Testis (tissue), 3 donors: ENCODE data around the gene HAPLN1. TPM values are rescaled to one million over a fixed set of nuclear protein-coding genes. Genes with fewer than 3 reads are reported as not detected.

Source experiments
- DNase-seq: peaks from one replicate; pipeline ENCODE4 v3.0.0-alpha.2; 2019
- H3K27ac ChIP-seq, 2 donors: fragments of 200-600 bp; sonication (generic); one replicate each; pipeline ENCODE4 v1.5.1; 2019
- H3K27me3 ChIP-seq: fragments of 200-600 bp; sonication (generic); one replicate; pipeline ENCODE4 v1.5.1; 2019
- H3K36me3 ChIP-seq: fragments of 200-600 bp; sonication (generic); one replicate; pipeline ENCODE4 v1.5.1; 2017; ENCODE audit warnings: low read depth; ENCODE audit errors: missing control alignments
- H3K4me1 ChIP-seq: fragments of 200-600 bp; sonication (generic); one replicate; pipeline ENCODE4 v1.5.1; 2019
- H3K4me3 ChIP-seq, 2 donors: fragments of 200-600 bp; sonication (generic); one replicate each; pipeline ENCODE4 v1.5.1; 2017 to 2019
- H3K9me3 ChIP-seq: fragments of 200-600 bp; sonication (generic); one replicate; pipeline ENCODE4 v1.5.1; 2017
- CTCF ChIP-seq, 3 experiments: fragments of 450-650 bp in 2 of 3; fragments of 200-600 bp in 1 of 3; sonication (generic) in 1 of 3; IDR thresholded peaks; one replicate each; pipeline ENCODE4 v1.5.1; 2016 to 2019; ENCODE audit warnings: antibody characterized with exemption in 3 of 3, mild to moderate bottlenecking in 2 of 3, moderate library complexity in 1 of 3
- POLR2A ChIP-seq: fragments of 450-650 bp; IDR thresholded peaks from one replicate; pipeline ENCODE4 v1.6.1; 2017; ENCODE audit warnings: antibody characterized with exemption, mild to moderate bottlenecking, moderate library complexity
- WGBS, 2 donors: methylation state at CpG; one replicate each; pipeline ENCODE4 v1.1.5; 2018; 5-methylcytosine and 5-hydroxymethylcytosine counted together
- intact Hi-C: fragments of 100-400 bp; cut with DNase I; formaldehyde crosslinking; loops from one replicate; pipeline ENCODE4 v1.15.1; 2023; ENCODE audit warnings: low total_unique reads
- polyA plus RNA-seq: library from polyadenylated mRNA; stranded (reverse); fragments of 350-450 nt; fragmentation: Illumina TruSeq; extraction: RNeasy Lipid Tissue Mini Kit (QIAGEN cat#74804); gene quantifications from one replicate; pipeline ENCODE4 v1.2.3, GENCODE V29; 2014; ENCODE audit warnings: low read depth, low replicate concordance; ENCODE audit not compliant: insufficient read depth
- total RNA-seq, 2 donors: library from RNA; depleted of rRNA; stranded (reverse); fragments of >200 nt; gene quantifications; one replicate each; pipeline ENCODE4 v1.2.3, GENCODE V29; 2016

The HAPLN1 gene
- total and polyA plus RNA-seq, 3 donors from 2014 or later = not detected

GRCh38 chr5:83645936-83646335 lies 74.7 kb downstream of the HAPLN1 start:
- Histone ChIP-seq H3K27me3 (no peaks in the 10 kb centered on the region), H3K9me3 (no peaks in the 10 kb centered on the region)

GRCh38 chr5:83644301-83644700 lies 76.4 kb downstream of the HAPLN1 start:
- 91 to 93% methylated on average over 14 of the region's 14 CpGs for WGBS, 2 donors
- Histone ChIP-seq H3K27me3 (no peaks in the 10 kb centered on the region), H3K27ac (no peak overlapping the region), H3K9me3 (no peaks in the 10 kb centered on the region), H3K4me3 (no peak overlapping the region), H3K4me1 (no peaks in the 10 kb centered on the region), H3K36me3 (no peaks in the 10 kb centered on the region)
- TF ChIP-seq CTCF (IDR thresholded peaks at IDR 0.05) (no peak), POLR2A (no peak)
- intact Hi-C loops = no loop called here
- DNase-seq = no peak

More at GRCh38 chr5:83645936-83646335, 74.7 kb downstream of the HAPLN1 start:
- 89 to 91% methylated on average over 1 of the region's 1 CpG for WGBS, 2 donors
- TF ChIP-seq CTCF (IDR thresholded peaks at IDR 0.05) (no peak), POLR2A (no peak)
- DNase-seq = no peak
- Histone ChIP-seq H3K36me3 (no peaks in the 10 kb centered on the region), H3K4me3 (no peak overlapping the region), H3K4me1 (no peaks in the 10 kb centered on the region), H3K27ac (no peak overlapping the region)
- intact Hi-C loops = no loop called here

- intact Hi-C loops = no loop called here
- TF ChIP-seq CTCF (IDR thresholded peaks at IDR 0.05) (no peak), POLR2A (no peak)
- H3K4me1 ChIP-seq = no peaks in the 10 kb centered on the region
- H3K9me3 ChIP-seq = no peaks in the 10 kb centered on the region
- no peaks in the 10 kb centered on the region for H3K27me3 ChIP-seq
- WGBS, 2 donors = 90 to 91% methylated on average over 3 of the region's 3 CpGs
- no peaks in the 10 kb centered on the region for H3K36me3 ChIP-seq
- no peak overlapping the region for H3K27ac ChIP-seq
- H3K4me3 ChIP-seq = no peak overlapping the region
- DNase-seq = no peak
These were observed 78.7 kb downstream of the HAPLN1 start for GRCh38 chr5:83641946-83642345.

- 86 to 91% methylated on average over 1 of the region's 1 CpG for WGBS, 2 donors
- intact Hi-C loops = no loop called here
- no peak for TF ChIP-seq CTCF (IDR thresholded peaks at IDR 0.05)
- no peak for TF ChIP-seq POLR2A
- Histone ChIP-seq H3K27ac (no peak overlapping the region), H3K4me3 (no peak overlapping the region), H3K9me3 (no peaks in the 10 kb centered on the region), H3K27me3 (no peaks in the 10 kb centered on the region), H3K4me1 (no peaks in the 10 kb centered on the region), H3K36me3 (no peaks in the 10 kb centered on the region)
- no peak for DNase-seq
These were observed 80.7 kb downstream of the HAPLN1 start for GRCh38 chr5:83639911-83640310.

- Histone ChIP-seq H3K36me3 (no peaks in the 10 kb centered on the region), H3K27me3 (no peaks in the 10 kb centered on the region), H3K4me1 (no peaks in the 10 kb centered on the region), H3K9me3 (no peaks in the 10 kb centered on the region), H3K27ac (no peak overlapping the region), H3K4me3 (no peak overlapping the region)
- 50 to 52% methylated on average over 6 of the region's 6 CpGs for WGBS, 2 donors
- TF ChIP-seq POLR2A (no peak), CTCF (IDR thresholded peaks at IDR 0.05) (no peak)
- intact Hi-C loops = no loop called here
- DNase-seq = no peak
These were observed 84.5 kb downstream of the HAPLN1 start for GRCh38 chr5:83636156-83636555.
